Neutrophil (primary cell): Measurements from ENCODE around the gene PRKCE.

Experiments
- H3K27ac ChIP-seq: fragments of 200-600 bp; sonication (generic); 2 replicates; pipeline ENCODE4 v1.5.1; 2016; ENCODE audit warnings: mild to moderate bottlenecking, moderate library complexity
- H3K27me3 ChIP-seq: fragments of 200-600 bp; sonication (generic); 2 replicates; pipeline ENCODE4 v1.6.0; 2016; ENCODE audit warnings: mild to moderate bottlenecking
- H3K36me3 ChIP-seq: fragments of 200-600 bp; sonication (generic); 2 replicates; pipeline ENCODE4 v1.5.1; 2017
- H3K4me1 ChIP-seq, 2 experiments: fragments of 200-600 bp in 1 of 2; sonication (generic) in 1 of 2; 1 replicate in 1 of 2; 2 replicates in 1 of 2; pipeline versions ENCODE4 v1.5.1 to v1.6.1; 2013 to 2016; ENCODE audit warnings: low read depth in 1 of 2, low read length in 1 of 2, mild to moderate bottlenecking in 1 of 2, moderate library complexity in 1 of 2; ENCODE audit not compliant: control insufficient read depth in 1 of 2, insufficient read depth in 1 of 2
- H3K4me3 ChIP-seq, 2 experiments: fragments of 200-600 bp in 1 of 2; sonication (generic) in 1 of 2; 1 replicate in 1 of 2; 2 replicates in 1 of 2; pipeline ENCODE4 v1.5.1; 2013 to 2016; ENCODE audit warnings: low read depth in 1 of 2, low read length in 1 of 2, mild to moderate bottlenecking in 1 of 2, moderate library complexity in 1 of 2
- H3K9me3 ChIP-seq: fragments of 200-600 bp; sonication (generic); 2 replicates; pipeline ENCODE4 v1.5.1; 2016
- CTCF ChIP-seq: fragments of 200-600 bp; sonication (generic); IDR thresholded peaks from 2 replicates; pipeline ENCODE4 v1.5.1; 2016; ENCODE audit warnings: antibody characterized with exemption

PRKCE gene

GRCh38 chr2:45936623-45936979 lies 285.1 kb downstream of the PRKCE start:
- Histone ChIP-seq H3K36me3 (no peaks in the 10 kb centered on the region), H3K4me1 (no peaks in the 10 kb centered on the region), H3K27me3 (no peaks in the 10 kb centered on the region), H3K27ac (no peak overlapping the region), H3K9me3 (no peaks in the 10 kb centered on the region), H3K4me3 (no peak overlapping the region)
- TF ChIP-seq CTCF: no peak

DNA sequence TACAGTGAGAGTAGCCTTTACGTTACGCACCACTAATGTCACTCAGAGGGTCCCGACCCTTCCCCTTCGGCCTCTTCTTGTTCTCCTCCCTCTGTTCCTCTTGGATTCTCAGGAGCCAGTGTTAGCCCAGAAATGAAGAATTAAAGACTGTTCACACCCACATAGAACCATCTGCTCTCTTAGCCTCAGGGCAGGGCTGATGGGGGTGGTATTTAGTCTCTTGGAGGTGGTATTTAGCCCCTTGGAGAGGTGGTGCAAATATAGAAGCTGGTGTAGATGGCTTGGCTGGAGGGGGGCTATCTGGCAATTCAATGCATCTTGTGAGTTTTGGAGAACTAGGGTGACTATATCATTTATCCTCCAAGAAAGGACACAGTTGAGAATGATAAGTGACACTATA lies 286.5 kb downstream of the PRKCE start:
- no peaks in the 10 kb centered on the region for H3K27me3 ChIP-seq
- H3K36me3 ChIP-seq: no peaks in the 10 kb centered on the region
- no peak for TF ChIP-seq CTCF
- H3K27ac ChIP-seq: no peak overlapping the region
- no peak overlapping the region for H3K4me3 ChIP-seq
- no peaks in the 10 kb centered on the region for H3K4me1 ChIP-seq
- H3K9me3 ChIP-seq: no peaks in the 10 kb centered on the region

DNA sequence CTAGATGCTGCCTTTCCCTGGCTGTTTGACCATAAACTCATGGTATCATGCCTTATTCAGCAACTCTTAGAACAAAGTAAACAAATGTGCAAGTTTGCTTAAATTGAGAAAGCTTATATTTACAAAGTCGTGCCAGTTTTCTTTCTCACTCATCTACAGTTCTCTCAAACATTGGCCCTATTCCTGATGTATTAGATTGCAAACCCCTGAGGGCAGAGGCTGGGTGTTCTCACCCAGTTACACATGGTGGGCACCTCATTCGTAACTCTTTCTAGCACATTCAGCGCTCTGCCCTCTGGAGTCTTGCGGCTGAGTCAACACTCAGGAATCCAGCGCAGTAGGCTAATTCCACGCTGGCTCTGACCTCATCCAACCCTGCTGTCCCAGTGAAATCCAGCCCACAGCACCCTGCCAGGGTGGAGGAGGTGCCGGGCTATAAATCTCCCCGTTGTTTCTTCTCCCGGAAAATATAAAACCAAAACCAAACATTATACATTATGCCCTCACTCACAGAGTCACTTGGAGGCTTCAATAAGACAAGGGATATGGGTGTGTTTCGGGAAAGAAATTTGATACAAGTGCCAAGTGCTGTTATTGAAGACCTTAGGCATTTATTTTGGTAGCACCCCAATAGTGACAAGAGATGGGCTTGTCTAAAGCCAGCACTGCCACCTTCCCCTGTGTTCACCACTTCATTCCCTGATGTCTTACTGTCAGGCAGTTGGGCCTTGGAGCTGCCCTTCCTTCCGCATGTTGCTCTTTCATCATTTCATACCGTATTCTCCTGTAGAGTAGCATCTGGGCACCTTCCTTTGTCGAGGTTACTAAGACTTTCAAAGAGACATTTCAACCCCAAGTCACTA lies 287.4 kb downstream of the PRKCE start:
- no peaks in the 10 kb centered on the region for H3K36me3 ChIP-seq
- H3K4me1 ChIP-seq: no peaks in the 10 kb centered on the region
- no peak overlapping the region for H3K4me3 ChIP-seq
- no peak for TF ChIP-seq CTCF
- no peaks in the 10 kb centered on the region for H3K9me3 ChIP-seq
- H3K27me3 ChIP-seq: no peaks in the 10 kb centered on the region
- H3K27ac ChIP-seq: no peak overlapping the region

DNA sequence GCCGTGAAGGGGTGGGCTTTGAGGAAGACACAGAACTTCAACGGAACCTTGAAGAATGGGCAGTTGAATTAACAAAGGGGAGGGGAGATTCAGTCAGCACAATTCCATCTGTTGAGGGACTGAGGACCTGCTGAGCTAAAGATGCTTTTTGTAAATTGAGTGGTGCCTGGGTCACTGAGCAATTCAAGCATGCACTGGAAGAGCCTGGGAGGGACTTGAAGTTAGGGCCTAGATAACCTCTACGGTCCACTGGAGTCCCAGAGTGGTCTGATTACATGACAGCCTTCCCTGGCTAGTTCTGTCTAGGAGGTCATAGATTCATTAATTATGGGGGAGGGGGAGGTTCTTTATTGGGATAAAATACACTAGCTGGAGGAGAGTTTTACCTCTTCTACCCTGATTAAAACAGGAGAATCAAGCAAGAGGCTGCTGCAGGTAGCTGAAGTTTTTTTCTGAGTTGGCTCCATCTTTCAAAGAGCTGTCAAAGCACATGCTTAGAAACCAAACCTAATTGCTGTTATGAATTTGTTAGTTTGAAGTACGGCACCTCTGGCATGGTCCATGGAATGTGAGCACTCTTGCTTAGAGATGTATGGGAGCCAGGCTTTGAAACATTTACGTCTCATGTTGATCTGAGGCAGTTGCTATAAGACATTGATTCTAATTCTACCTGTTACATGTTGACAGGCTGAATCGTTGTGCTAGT lies 290.2 kb downstream of the PRKCE start:
- no peaks in the 10 kb centered on the region for H3K4me1 ChIP-seq
- TF ChIP-seq CTCF: no peak

GRCh38 chr2:45942237-45942738 lies 290.8 kb downstream of the PRKCE start:
- no peaks in the 10 kb centered on the region for H3K27me3 ChIP-seq
- H3K36me3 ChIP-seq: no peaks in the 10 kb centered on the region
- no peak overlapping the region for H3K27ac ChIP-seq
- H3K9me3 ChIP-seq: no peaks in the 10 kb centered on the region
- no peaks in the 10 kb centered on the region for H3K4me1 ChIP-seq
- no peak for TF ChIP-seq CTCF
- no peak overlapping the region for H3K4me3 ChIP-seq

More for the DNA sequence above, 290.2 kb downstream of the PRKCE start:
- Histone ChIP-seq H3K9me3 (no peaks in the 10 kb centered on the region), H3K27ac (no peak overlapping the region), H3K36me3 (no peaks in the 10 kb centered on the region), H3K27me3 (no peaks in the 10 kb centered on the region), H3K4me3 (no peak overlapping the region)
